ENCODE results near the gene GJC1. TPM values are rescaled to one million over a fixed set of nuclear protein-coding genes. Genes with fewer than 3 reads are reported as not detected.

The GJC1 gene
- total RNA-seq, 4 donors from 2014 or later, result 1.2 to 5.9 (median 1.6) TPM

- TF ChIP-seq POLR2A (IDR thresholded peaks at IDR 0.05), result no peak
- TF ChIP-seq CTCF (IDR thresholded peaks at IDR 0.05), result no peak
- Histone ChIP-seq H3K4me1 (peaks cover 19 to 60% (median 28%) of the 10 kb centered on the region in 3 donors), H3K27me3 (peaks cover 0 to 40% (median 0%) of the 10 kb centered on the region in 4 donors), H3K27ac (peak overlapping the region in 1 of 4 donors; percentile 51), H3K9me3 (no peaks in the 10 kb centered on the region), H3K4me3 (peak overlapping the region in 3 of 4 donors; percentile 32 to 63 (median 35)), H3K36me3 (no peaks in the 10 kb centered on the region)
- 18 to 22% methylated on average over 4 to 9 of the region's 10 CpGs for WGBS, 2 donors
- intact Hi-C loops (cut with DNase I), result loop anchor here (5.0 kb wide), 2 partner anchors 89 to 354 kb away; partner anchors contain the start of gene PLCD3
- no peak for DNase-seq
Measured at GRCh38 chr17:44778656-44779210, 51.4 kb downstream of the GJC1 start.

DNA sequence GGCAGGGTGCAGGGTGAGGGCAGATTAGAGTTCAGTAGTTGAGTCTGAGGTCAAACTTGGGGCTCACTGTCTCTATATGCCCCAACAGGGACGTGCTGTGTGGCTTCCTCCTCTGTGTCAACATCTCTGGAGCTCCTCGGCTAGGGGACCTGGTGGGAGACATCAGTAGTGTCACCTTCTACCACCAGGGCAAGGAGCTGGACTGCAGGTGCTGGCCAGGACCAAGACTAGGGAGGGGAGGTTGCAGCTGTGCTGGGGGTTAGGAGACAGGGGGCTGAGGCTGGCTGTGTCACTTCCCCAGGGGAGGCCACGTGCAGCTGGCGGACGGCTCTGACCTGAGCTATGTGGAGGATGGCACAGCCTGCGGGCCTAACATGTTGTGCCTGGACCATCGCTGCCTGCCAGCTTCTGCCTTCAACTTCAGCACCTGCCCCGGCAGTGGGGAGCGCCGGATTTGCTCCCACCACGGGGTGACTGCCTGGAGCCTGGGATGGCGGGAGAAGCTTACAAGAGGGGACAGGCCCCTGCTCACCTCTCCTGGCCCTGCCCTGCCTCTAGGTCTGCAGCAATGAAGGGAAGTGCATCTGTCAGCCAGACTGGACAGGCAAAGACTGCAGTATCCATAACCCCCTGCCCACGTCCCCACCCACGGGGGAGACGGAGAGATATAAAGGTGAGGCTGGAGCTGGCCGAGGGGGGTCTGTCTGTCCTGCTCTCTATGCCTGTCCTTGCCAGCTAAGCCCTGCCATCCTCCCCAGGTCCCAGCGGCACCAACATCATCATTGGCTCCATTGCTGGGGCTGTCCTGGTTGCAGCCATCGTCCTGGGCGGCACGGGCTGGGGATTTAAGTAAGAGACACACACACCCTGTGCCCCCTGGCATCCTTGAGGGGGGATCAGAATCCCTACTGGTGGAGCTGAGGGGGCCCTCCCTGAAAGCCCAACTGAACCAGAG is 52.4 kb downstream of the GJC1 start:
- no peak for TF ChIP-seq CTCF (IDR thresholded peaks at IDR 0.05)
- TF ChIP-seq POLR2A (IDR thresholded peaks at IDR 0.05), result no peak
- H3K4me1 ChIP-seq, result peaks cover 19 to 56% (median 28%) of the 10 kb centered on the region in 3 donors
- H3K27me3 ChIP-seq, result peaks cover 0 to 51% (median 0%) of the 10 kb centered on the region in 4 donors
- no peak overlapping the region for H3K27ac ChIP-seq
- intact Hi-C loops (cut with DNase I), result loop anchor here (5.0 kb wide), 2 partner anchors 90 to 355 kb away; partner anchors contain the start of gene PLCD3
- no peak overlapping the region for H3K4me3 ChIP-seq
- DNase-seq, result no peak
- no peaks in the 10 kb centered on the region for H3K9me3 ChIP-seq
- 63% methylated on average over 11 of the region's 20 CpGs; no CpG with 5 or more reads in 1 of the 2 donors for WGBS, 2 donors
- H3K36me3 ChIP-seq, result no peaks in the 10 kb centered on the region

DNA sequence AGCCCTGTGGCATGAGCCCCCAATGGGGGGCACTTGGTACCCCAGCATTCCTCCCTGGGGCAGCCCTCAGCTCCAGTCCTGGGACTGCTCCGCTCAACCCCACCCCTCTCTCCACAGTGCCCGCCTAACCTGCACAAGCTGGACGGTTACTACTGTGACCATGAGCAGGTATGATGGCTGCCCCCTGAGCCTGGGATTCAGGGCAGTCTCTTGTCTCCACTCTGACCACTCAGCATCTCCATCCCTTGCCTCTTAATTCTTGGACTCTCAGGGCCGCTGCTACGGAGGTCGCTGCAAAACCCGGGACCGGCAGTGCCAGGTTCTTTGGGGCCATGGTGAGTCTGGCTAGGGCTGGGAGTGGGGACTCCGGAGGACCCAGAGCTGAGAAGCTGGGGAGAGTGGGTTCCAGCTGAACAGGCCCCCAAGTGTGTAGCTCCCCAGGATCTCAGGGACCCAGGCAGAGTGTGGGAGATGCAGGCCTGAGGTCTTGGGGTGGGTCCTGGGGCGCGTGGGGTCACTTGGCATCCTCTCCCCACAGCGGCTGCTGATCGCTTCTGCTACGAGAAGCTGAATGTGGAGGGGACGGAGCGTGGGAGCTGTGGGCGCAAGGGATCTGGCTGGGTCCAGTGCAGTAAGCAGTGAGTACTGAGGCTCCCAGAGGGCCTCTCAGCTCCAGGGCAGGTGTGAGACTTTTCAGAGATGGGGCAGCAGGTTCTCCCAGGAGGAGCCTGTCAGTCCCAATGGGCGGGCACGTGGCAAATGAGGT is 53.3 kb downstream of the GJC1 start:
- Histone ChIP-seq H3K27me3 (peaks cover 0 to 60% (median 0%) of the 10 kb centered on the region in 4 donors), H3K27ac (no peak overlapping the region), H3K9me3 (no peaks in the 10 kb centered on the region), H3K4me1 (peaks cover 19 to 48% (median 28%) of the 10 kb centered on the region in 3 donors), H3K4me3 (no peak overlapping the region), H3K36me3 (no peaks in the 10 kb centered on the region)
- intact Hi-C loops (cut with DNase I), result loop anchor here (5.0 kb wide), 2 partner anchors 90 to 355 kb away; partner anchors contain the start of gene PLCD3
- TF ChIP-seq CTCF (IDR thresholded peaks at IDR 0.05), result no peak
- no peak for TF ChIP-seq POLR2A (IDR thresholded peaks at IDR 0.05)
- no peak for DNase-seq
- WGBS, 2 donors, result 82% methylated on average over 7 to 8 of the region's 19 CpGs

- H3K36me3 ChIP-seq, result no peaks in the 10 kb centered on the region
- peak overlapping the region in 3 of 4 donors; percentile 55 to 82 (median 72) for H3K27ac ChIP-seq
- intact Hi-C loops (cut with DNase I), result loop anchor here (5.0 kb wide), 2 partner anchors 91 to 356 kb away; partner anchors contain the start of gene PLCD3
- H3K4me3 ChIP-seq, result peak overlapping the region; percentile 55 to 79 (median 62)
- peaks cover 0 to 67% (median 0%) of the 10 kb centered on the region in 4 donors for H3K27me3 ChIP-seq
- TF ChIP-seq CTCF (IDR thresholded peaks at IDR 0.05), result no peak
- no peak for TF ChIP-seq POLR2A (IDR thresholded peaks at IDR 0.05)
- H3K9me3 ChIP-seq, result no peaks in the 10 kb centered on the region
- no peak for DNase-seq
- H3K4me1 ChIP-seq, result peaks cover 19 to 44% (median 28%) of the 10 kb centered on the region in 3 donors
- WGBS, 2 donors, result 2 to 10% methylated on average over 19 to 23 of the region's 43 CpGs
Measured at GRCh38 chr17:44775838-44776621, 54.1 kb downstream of the GJC1 start.

All from esophagus squamous epithelium (tissue), 5 donors.